ENCODE data around the gene EEFSEC.

The EEFSEC gene

DNA sequence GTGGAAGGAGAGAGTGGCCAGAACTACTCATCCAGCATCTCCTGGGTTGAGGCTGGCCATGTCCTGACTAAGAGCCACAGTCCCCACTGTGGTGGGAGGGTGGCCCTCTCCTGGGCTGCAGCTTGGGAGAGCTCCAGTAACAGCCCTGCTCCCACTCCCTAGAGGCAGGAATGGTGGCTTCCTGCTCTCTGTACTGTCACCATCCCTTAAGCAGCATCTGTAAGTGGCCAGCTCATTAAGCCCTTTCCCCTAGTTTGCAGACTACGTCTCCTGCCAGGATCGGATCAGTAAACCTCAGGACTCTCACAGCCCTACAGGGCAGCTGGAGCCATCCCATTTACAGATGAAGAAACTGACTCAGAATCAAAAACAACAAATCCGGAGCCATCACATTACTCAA, 282.9 kb downstream of the EEFSEC start:
- Histone ChIP-seq H3K27me3 (ENCODE audit: control insufficient read depth, insufficient read depth, low read length) (peaks cover 35% of the 10 kb centered on the region), H3K36me3 (ENCODE audit: control insufficient read depth, low read depth, low read length) (no peaks in the 10 kb centered on the region), H3K27ac (ENCODE audit: low read length) (no peak overlapping the region), H3K4me3 (ENCODE audit: low read length) (no peak overlapping the region), H3K9ac (ENCODE audit: low read length) (no peak overlapping the region), H3K4me1 (ENCODE audit: control insufficient read depth, low read depth, low read length) (peaks cover 17% of the 10 kb centered on the region), H3K9me3 (ENCODE audit: control insufficient read depth, low read depth, low read length) (no peaks in the 10 kb centered on the region)

- no peaks in the 10 kb centered on the region for H3K9me3 ChIP-seq (ENCODE audit: control insufficient read depth, low read depth, low read length)
- H3K36me3 ChIP-seq (ENCODE audit: control insufficient read depth, low read depth, low read length) = no peaks in the 10 kb centered on the region
- H3K9ac ChIP-seq (ENCODE audit: low read length) = no peak overlapping the region
- no peak overlapping the region for H3K27ac ChIP-seq (ENCODE audit: low read length)
- H3K4me3 ChIP-seq (ENCODE audit: low read length) = no peak overlapping the region
- peaks cover 5% of the 10 kb centered on the region for H3K4me1 ChIP-seq (ENCODE audit: control insufficient read depth, low read depth, low read length)
- peaks cover 14% of the 10 kb centered on the region for H3K27me3 ChIP-seq (ENCODE audit: control insufficient read depth, insufficient read depth, low read length)
These were observed 285.3 kb downstream of the EEFSEC start for GRCh38 chr3:128438488-128439072.

DNA sequence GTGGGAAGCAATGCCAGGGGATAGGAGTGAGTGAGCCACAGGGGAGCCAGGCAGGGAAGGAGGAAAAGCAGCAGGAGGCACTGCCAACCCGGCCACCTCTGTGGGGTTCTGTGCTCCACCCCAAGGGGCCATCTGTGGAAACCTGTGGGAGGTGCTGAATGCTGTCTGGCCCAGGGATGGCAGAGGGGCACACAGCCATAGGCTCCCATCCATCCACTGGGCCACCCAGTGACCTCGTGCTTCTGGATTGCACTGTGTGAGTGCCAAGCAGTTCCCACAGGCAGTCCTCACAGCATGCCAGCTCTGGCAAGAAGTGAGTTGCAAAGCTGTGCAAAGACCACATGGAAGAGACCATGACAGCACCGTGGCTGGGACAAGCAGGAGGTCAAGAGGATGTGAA, 285.9 kb downstream of the EEFSEC start:
- no peak overlapping the region for H3K27ac ChIP-seq (ENCODE audit: low read length)
- H3K9ac ChIP-seq (ENCODE audit: low read length) = no peak overlapping the region
- no peaks in the 10 kb centered on the region for H3K36me3 ChIP-seq (ENCODE audit: control insufficient read depth, low read depth, low read length)
- H3K4me1 ChIP-seq (ENCODE audit: control insufficient read depth, low read depth, low read length) = no peaks in the 10 kb centered on the region
- no peak overlapping the region for H3K4me3 ChIP-seq (ENCODE audit: low read length)
- H3K9me3 ChIP-seq (ENCODE audit: control insufficient read depth, low read depth, low read length) = no peaks in the 10 kb centered on the region
- peaks cover 8% of the 10 kb centered on the region for H3K27me3 ChIP-seq (ENCODE audit: control insufficient read depth, insufficient read depth, low read length)

DNA sequence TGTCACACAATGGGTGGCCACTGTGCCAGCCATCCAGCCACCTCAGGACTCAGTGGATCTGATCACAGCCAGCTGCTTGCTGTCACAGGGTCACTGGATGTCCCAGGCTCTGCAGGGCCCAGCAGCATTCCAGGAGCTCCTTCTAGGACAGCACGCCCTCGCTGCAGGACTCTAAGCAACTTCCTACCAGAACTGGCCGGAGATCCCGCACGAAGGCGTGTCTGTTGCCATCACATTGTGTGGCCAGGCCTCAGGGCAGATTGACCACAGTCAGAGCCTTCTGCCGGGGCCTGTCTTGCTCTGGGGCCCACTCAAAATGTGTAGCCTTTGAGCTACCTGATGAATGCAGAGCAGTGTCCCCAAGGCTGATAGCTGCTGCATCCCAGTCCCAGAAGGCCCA, 288.8 kb downstream of the EEFSEC start:
- Histone ChIP-seq H3K9ac (ENCODE audit: low read length) (no peak overlapping the region), H3K36me3 (ENCODE audit: control insufficient read depth, low read depth, low read length) (no peaks in the 10 kb centered on the region), H3K4me1 (ENCODE audit: control insufficient read depth, low read depth, low read length) (no peaks in the 10 kb centered on the region), H3K9me3 (ENCODE audit: control insufficient read depth, low read depth, low read length) (no peaks in the 10 kb centered on the region), H3K27ac (ENCODE audit: low read length) (no peak overlapping the region), H3K4me3 (ENCODE audit: low read length) (no peak overlapping the region), H3K27me3 (ENCODE audit: control insufficient read depth, insufficient read depth, low read length) (no peaks in the 10 kb centered on the region)

- H3K4me1 ChIP-seq (ENCODE audit: control insufficient read depth, low read depth, low read length) = no peaks in the 10 kb centered on the region
- no peaks in the 10 kb centered on the region for H3K27me3 ChIP-seq (ENCODE audit: control insufficient read depth, insufficient read depth, low read length)
- no peak overlapping the region for H3K4me3 ChIP-seq (ENCODE audit: low read length)
- H3K9ac ChIP-seq (ENCODE audit: low read length) = no peak overlapping the region
- H3K36me3 ChIP-seq (ENCODE audit: control insufficient read depth, low read depth, low read length) = no peaks in the 10 kb centered on the region
- no peak overlapping the region for H3K27ac ChIP-seq (ENCODE audit: low read length)
- no peaks in the 10 kb centered on the region for H3K9me3 ChIP-seq (ENCODE audit: control insufficient read depth, low read depth, low read length)
These were observed 289.7 kb downstream of the EEFSEC start for GRCh38 chr3:128442949-128443348.

DNA sequence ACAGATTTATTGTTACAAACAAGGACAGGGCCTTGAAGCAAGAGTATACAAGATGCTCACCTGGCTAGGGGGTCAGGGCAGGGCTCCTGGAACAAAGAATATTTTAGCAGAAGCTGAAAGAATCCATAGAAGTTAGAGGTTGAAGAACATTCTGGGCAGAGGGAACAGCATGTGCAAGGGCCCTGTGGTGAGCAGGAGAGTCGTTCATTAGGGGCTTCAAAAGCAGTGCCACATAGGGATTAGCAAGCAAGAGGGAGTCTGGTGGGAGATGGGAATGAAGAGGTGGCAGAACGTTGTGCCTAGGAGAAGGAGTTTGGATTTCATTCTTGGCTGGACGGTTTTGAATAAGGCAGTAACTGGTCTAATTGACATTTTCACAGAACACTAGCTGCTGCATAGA, 290.5 kb downstream of the EEFSEC start:
- H3K9ac ChIP-seq (ENCODE audit: low read length) = no peak overlapping the region
- H3K9me3 ChIP-seq (ENCODE audit: control insufficient read depth, low read depth, low read length) = no peaks in the 10 kb centered on the region
- H3K27me3 ChIP-seq (ENCODE audit: control insufficient read depth, insufficient read depth, low read length) = no peaks in the 10 kb centered on the region
- H3K27ac ChIP-seq (ENCODE audit: low read length) = no peak overlapping the region
- H3K4me1 ChIP-seq (ENCODE audit: control insufficient read depth, low read depth, low read length) = no peaks in the 10 kb centered on the region
- H3K4me3 ChIP-seq (ENCODE audit: low read length) = no peak overlapping the region
- no peaks in the 10 kb centered on the region for H3K36me3 ChIP-seq (ENCODE audit: control insufficient read depth, low read depth, low read length)

DNA sequence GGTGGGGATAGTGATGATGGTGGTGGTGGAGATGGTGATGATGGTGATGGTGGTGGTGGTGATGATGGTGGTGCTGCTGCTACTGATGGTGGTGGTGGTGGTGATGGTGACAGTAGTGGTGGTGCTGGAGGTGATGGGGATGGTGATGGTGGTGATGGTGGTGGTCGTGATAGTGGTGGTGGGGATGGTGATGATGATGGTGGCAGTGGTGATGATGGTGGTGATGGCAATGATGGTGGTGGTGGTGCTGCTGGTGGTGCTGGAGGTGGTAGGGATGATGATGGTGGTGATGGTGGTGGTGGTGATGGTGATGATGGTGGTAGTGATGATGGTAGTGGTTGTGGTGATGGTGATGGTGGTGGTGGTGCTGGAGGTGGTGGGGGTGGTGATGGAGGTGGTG, 292.1 kb downstream of the EEFSEC start:
- Histone ChIP-seq H3K4me1 (ENCODE audit: control insufficient read depth, low read depth, low read length) (no peaks in the 10 kb centered on the region), H3K9ac (ENCODE audit: low read length) (no peak overlapping the region)

GRCh38 chr3:128446821-128447220, 293.5 kb downstream of the EEFSEC start:
- H3K27ac ChIP-seq (ENCODE audit: low read length) = no peak overlapping the region
- no peaks in the 10 kb centered on the region for H3K27me3 ChIP-seq (ENCODE audit: control insufficient read depth, insufficient read depth, low read length)
- H3K9me3 ChIP-seq (ENCODE audit: control insufficient read depth, low read depth, low read length) = no peaks in the 10 kb centered on the region
- H3K36me3 ChIP-seq (ENCODE audit: control insufficient read depth, low read depth, low read length) = no peaks in the 10 kb centered on the region
- H3K4me1 ChIP-seq (ENCODE audit: control insufficient read depth, low read depth, low read length) = no peaks in the 10 kb centered on the region
- H3K9ac ChIP-seq (ENCODE audit: low read length) = no peak overlapping the region
- no peak overlapping the region for H3K4me3 ChIP-seq (ENCODE audit: low read length)

More for the DNA sequence above, 292.1 kb downstream of the EEFSEC start:
- Histone ChIP-seq H3K27ac (ENCODE audit: low read length) (no peak overlapping the region), H3K4me3 (ENCODE audit: low read length) (no peak overlapping the region), H3K9me3 (ENCODE audit: control insufficient read depth, low read depth, low read length) (no peaks in the 10 kb centered on the region), H3K36me3 (ENCODE audit: control insufficient read depth, low read depth, low read length) (no peaks in the 10 kb centered on the region), H3K27me3 (ENCODE audit: control insufficient read depth, insufficient read depth, low read length) (no peaks in the 10 kb centered on the region)

DNA sequence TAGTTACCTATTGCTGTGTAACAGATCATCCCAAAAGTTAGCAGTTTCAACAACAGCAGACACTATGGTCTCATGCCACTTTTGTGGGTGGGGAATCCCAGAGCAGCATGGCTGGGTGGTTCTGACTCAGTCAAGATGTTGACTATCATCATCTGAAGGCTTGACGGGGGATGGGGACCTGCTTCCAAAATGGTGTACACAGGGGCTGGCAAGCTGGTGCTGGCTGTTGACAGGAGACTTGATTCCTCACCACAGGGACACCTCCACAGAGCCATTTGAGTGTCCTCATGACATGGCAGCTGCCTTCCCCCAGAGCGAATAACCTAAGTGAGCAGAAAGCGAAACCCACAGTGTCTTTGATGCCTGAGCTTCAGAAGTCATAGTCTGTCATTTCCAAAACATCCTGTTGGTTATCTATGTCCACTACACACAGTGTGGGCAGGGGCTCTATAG, 294.3 kb downstream of the EEFSEC start:
- Histone ChIP-seq H3K4me3 (ENCODE audit: low read length) (no peak overlapping the region), H3K9me3 (ENCODE audit: control insufficient read depth, low read depth, low read length) (no peaks in the 10 kb centered on the region), H3K9ac (ENCODE audit: low read length) (no peak overlapping the region), H3K27me3 (ENCODE audit: control insufficient read depth, insufficient read depth, low read length) (no peaks in the 10 kb centered on the region), H3K27ac (ENCODE audit: low read length) (no peak overlapping the region), H3K36me3 (ENCODE audit: control insufficient read depth, low read depth, low read length) (no peaks in the 10 kb centered on the region), H3K4me1 (ENCODE audit: control insufficient read depth, low read depth, low read length) (no peaks in the 10 kb centered on the region)

- Histone ChIP-seq H3K9me3 (ENCODE audit: control insufficient read depth, low read depth, low read length) (no peaks in the 10 kb centered on the region), H3K9ac (ENCODE audit: low read length) (no peak overlapping the region), H3K4me1 (ENCODE audit: control insufficient read depth, low read depth, low read length) (no peaks in the 10 kb centered on the region), H3K27ac (ENCODE audit: low read length) (no peak overlapping the region), H3K36me3 (ENCODE audit: control insufficient read depth, low read depth, low read length) (no peaks in the 10 kb centered on the region), H3K27me3 (ENCODE audit: control insufficient read depth, insufficient read depth, low read length) (no peaks in the 10 kb centered on the region), H3K4me3 (ENCODE audit: low read length) (no peak overlapping the region)
These were observed 295.2 kb downstream of the EEFSEC start for GRCh38 chr3:128448491-128448890.

- no peak overlapping the region for H3K4me3 ChIP-seq (ENCODE audit: low read length)
- no peaks in the 10 kb centered on the region for H3K9me3 ChIP-seq (ENCODE audit: control insufficient read depth, low read depth, low read length)
- H3K27me3 ChIP-seq (ENCODE audit: control insufficient read depth, insufficient read depth, low read length) = no peaks in the 10 kb centered on the region
- H3K36me3 ChIP-seq (ENCODE audit: control insufficient read depth, low read depth, low read length) = no peaks in the 10 kb centered on the region
- H3K9ac ChIP-seq (ENCODE audit: low read length) = no peak overlapping the region
- no peaks in the 10 kb centered on the region for H3K4me1 ChIP-seq (ENCODE audit: control insufficient read depth, low read depth, low read length)
- no peak overlapping the region for H3K27ac ChIP-seq (ENCODE audit: low read length)
These were observed 295.9 kb downstream of the EEFSEC start for GRCh38 chr3:128449111-128449638.

- Histone ChIP-seq H3K4me3 (ENCODE audit: low read length) (no peak overlapping the region), H3K4me1 (ENCODE audit: control insufficient read depth, low read depth, low read length) (no peaks in the 10 kb centered on the region), H3K27me3 (ENCODE audit: control insufficient read depth, insufficient read depth, low read length) (peaks cover 15% of the 10 kb centered on the region), H3K9ac (ENCODE audit: low read length) (no peak overlapping the region), H3K36me3 (ENCODE audit: control insufficient read depth, low read depth, low read length) (no peaks in the 10 kb centered on the region), H3K9me3 (ENCODE audit: control insufficient read depth, low read depth, low read length) (no peaks in the 10 kb centered on the region), H3K27ac (ENCODE audit: low read length) (no peak overlapping the region)
These were observed 298.8 kb downstream of the EEFSEC start for GRCh38 chr3:128452120-128452519.

All from iPS-18a (cell line).